Body of pancreas (tissue), 4 donors: ENCODE data around the gene CDHR1. TPM values are rescaled to one million over a fixed set of nuclear protein-coding genes. Genes with fewer than 3 reads are reported as not detected.
A peak's percentile ranks its signal among the peaks of the same experiment; 100 is the strongest.
"Not testable (repeated sequence)": the region's sequence is repeated elsewhere in the genome, so short reads cannot be mapped to it uniquely, and the experiment has no call there.

Experiments used
- ATAC-seq: fragments of 150-250 bp; one replicate; pipeline ENCODE4 v1.9.1; 2016
- DNase-seq, 4 donors: peaks; one replicate each; pipeline ENCODE4 v3.0.0-alpha.2; 2019
- H3K27ac ChIP-seq, 4 donors: fragments of 200-600 bp; sonication (generic); 1 replicate in 3 of 4; 2 replicates in 1 of 4; pipeline versions ENCODE4 v1.5.1 to v1.6.1; 2016 to 2019; ENCODE audit warnings: mild to moderate bottlenecking in 1 of 4, mixed read lengths in 1 of 4, moderate library complexity in 1 of 4
- H3K27me3 ChIP-seq, 2 donors: fragments of 200-600 bp; sonication (generic); one replicate each; pipeline ENCODE4 v1.6.0; 2016; ENCODE audit warnings: mild to moderate bottlenecking in 1 of 2
- H3K36me3 ChIP-seq, 2 donors: fragments of 200-600 bp; sonication (generic); replicated peaks in 1 of 2; 2 replicates each; pipeline ENCODE4 v1.5.1; 2016; ENCODE audit warnings: low read depth in 2 of 2; ENCODE audit not compliant: insufficient read depth in 1 of 2
- H3K4me1 ChIP-seq: fragments of 200-600 bp; sonication (generic); one replicate; pipeline ENCODE4 v1.6.0; 2016
- H3K4me3 ChIP-seq, 2 donors: fragments of 200-600 bp; sonication (generic); 1 replicate in 1 of 2; 2 replicates in 1 of 2; pipeline ENCODE4 v1.5.1; 2016 to 2019
- H3K9me3 ChIP-seq, 3 donors: fragments of 200-600 bp; sonication (generic); 1 replicate in 2 of 3; 2 replicates in 1 of 3; pipeline ENCODE4 v1.5.1; 2016
- CTCF ChIP-seq, 7 experiments: fragments of 450-650 bp in 4 of 7; fragments of 200-600 bp in 3 of 7; sonication (generic) in 3 of 7; IDR thresholded peaks; one replicate each; pipeline ENCODE4 v1.5.1; 2016 to 2019; ENCODE audit warnings: antibody characterized with exemption in 7 of 7
- POLR2A ChIP-seq, 3 donors: fragments of 450-650 bp; IDR thresholded peaks; one replicate each; pipeline ENCODE4 v1.6.1; 2016; ENCODE audit warnings: antibody characterized with exemption in 3 of 3, mild to moderate bottlenecking in 2 of 3
- WGBS, 2 donors: methylation state at CpG; one replicate each; pipeline ENCODE4 v1.1.5; 2017; 5-methylcytosine and 5-hydroxymethylcytosine counted together
- intact Hi-C: fragments of 100-400 bp; cut with DNase I; formaldehyde crosslinking; loops from one replicate; pipeline ENCODE4 v1.15.1; 2023
- total RNA-seq, 2 donors: library from RNA; depleted of rRNA; stranded (reverse); fragments of >200 nt; gene quantifications; one replicate each; pipeline ENCODE4 v1.1.0, GENCODE V29; 2016

The CDHR1 gene
- under 1 TPM in 1 of 2 donors, not detected in 1; 0.26 TPM for total RNA-seq

GRCh38 chr10:84194424-84195043 lies at the start of gene CDHR1:
Gene CDHR1 (plus strand): TSS chr10:84194537. CDS start chr10:84194761, 224 bp downstream.
- Histone ChIP-seq H3K27me3 (peaks cover 0 to 22% of the 10 kb centered on the region in 2 donors), H3K4me3 (peak within 1 kb of the TSS in 1 of 2 donors; percentile 17), H3K36me3 (no peaks in the 10 kb centered on the region), H3K4me1 (peaks cover 14% of the 10 kb centered on the region), H3K9me3 (no peaks in the 10 kb centered on the region), H3K27ac (no peak within 1 kb of the TSS)
- ATAC-seq = peak; percentile 38
- 0 to 1% methylated on average over 17 to 61 of the region's 61 CpGs for WGBS, 2 donors
- DNase-seq = peak in 2 of 4 donors; percentile 9 to 25
- TF ChIP-seq CTCF (IDR thresholded peaks at IDR 0.05) (no peak), POLR2A (IDR thresholded peaks at IDR 0.05) (no peak)
- intact Hi-C loops = no loop called here

- DNase-seq (no peak), ATAC-seq (no peak)
- Histone ChIP-seq H3K4me1 (no peaks in the 10 kb centered on the region), H3K4me3 (no peak overlapping the region), H3K27me3 (no peaks in the 10 kb centered on the region), H3K27ac (no peak overlapping the region), H3K36me3 (peaks cover 6 to 59% of the 10 kb centered on the region in 2 donors), H3K9me3 (no peaks in the 10 kb centered on the region)
- TF ChIP-seq POLR2A (IDR thresholded peaks at IDR 0.05) (no peak), CTCF (IDR thresholded peaks at IDR 0.05) (no peak)
- intact Hi-C loops = no loop called here
These were observed 47.0 kb upstream of the CDHR1 start for GRCh38 chr10:84147347-84147746.

- TF ChIP-seq CTCF (IDR thresholded peaks at IDR 0.05) = peak; percentile 33 to 66 (median 49)
- H3K4me1 ChIP-seq, H3K27me3 ChIP-seq, H3K27ac ChIP-seq, H3K9me3 ChIP-seq, DNase-seq, ATAC-seq, H3K4me3 ChIP-seq, intact Hi-C loops: not testable (repeated sequence)
- WGBS, 2 donors = 87 to 89% methylated on average over 9 of the region's 9 CpGs
- peaks cover 6 to 54% of the 10 kb centered on the region in 2 donors for H3K36me3 ChIP-seq
These were observed 46.2 kb upstream of the CDHR1 start for GRCh38 chr10:84148006-84148597.

- Histone ChIP-seq H3K4me3 (no peak overlapping the region), H3K36me3 (peaks cover 6 to 41% of the 10 kb centered on the region in 2 donors), H3K4me1 (no peaks in the 10 kb centered on the region), H3K27ac (no peak overlapping the region), H3K27me3 (no peaks in the 10 kb centered on the region), H3K9me3 (no peaks in the 10 kb centered on the region)
- TF ChIP-seq POLR2A (IDR thresholded peaks at IDR 0.05) (no peak), CTCF (IDR thresholded peaks at IDR 0.05) (no peak)
- intact Hi-C loops = no loop called here
- ATAC-seq (no peak), DNase-seq (no peak)
- 92 to 95% methylated on average over 2 of the region's 2 CpGs for WGBS, 2 donors
These were observed 44.5 kb upstream of the CDHR1 start for GRCh38 chr10:84149854-84150253.

- Histone ChIP-seq H3K4me1 (no peaks in the 10 kb centered on the region), H3K27me3 (no peaks in the 10 kb centered on the region), H3K36me3 (peaks cover 6 to 31% of the 10 kb centered on the region in 2 donors), H3K4me3 (no peak overlapping the region), H3K9me3 (no peaks in the 10 kb centered on the region), H3K27ac (no peak overlapping the region)
- no peak for DNase-seq
- TF ChIP-seq POLR2A (IDR thresholded peaks at IDR 0.05) (no peak), CTCF (IDR thresholded peaks at IDR 0.05) (no peak)
- no peak for ATAC-seq
- intact Hi-C loops = no loop called here
These were observed 41.6 kb upstream of the CDHR1 start for GRCh38 chr10:84152769-84153168.
